HG02840 (cell line): Measurements from ENCODE around the gene TTC7B.

Experiments
- ATAC-seq: cut with Tn5 transposase; IDR thresholded peaks from one replicate; pipeline ENCODE4 v1.9.1; 2021; ENCODE audit warnings: mild to moderate bottlenecking, moderate library complexity, moderate number of reproducible peaks; ENCODE audit not compliant: unreplicated experiment, low FRiP score

The TTC7B gene

GRCh38 chr14:90630171-90630806 lies 185.9 kb downstream of the TTC7B start:
- no peak for ATAC-seq

GRCh38 chr14:90629471-90629870 lies 186.8 kb downstream of the TTC7B start:
- no peak for ATAC-seq

- no peak for ATAC-seq
Observed at GRCh38 chr14:90628825-90629224, 187.4 kb downstream of the TTC7B start.

- no peak for ATAC-seq
Observed at GRCh38 chr14:90627478-90627877, 188.8 kb downstream of the TTC7B start.

- ATAC-seq: no peak
Observed at GRCh38 chr14:90626550-90626949, 189.7 kb downstream of the TTC7B start.

- no peak for ATAC-seq
Observed at GRCh38 chr14:90625445-90625844, 190.8 kb downstream of the TTC7B start.

- ATAC-seq: no peak
Observed at GRCh38 chr14:90624732-90625400, 191.4 kb downstream of the TTC7B start.

- ATAC-seq: no peak
Observed at GRCh38 chr14:90624227-90624626, 192.0 kb downstream of the TTC7B start.

- ATAC-seq: no peak
Observed at GRCh38 chr14:90621201-90621600, 195.0 kb downstream of the TTC7B start.

GRCh38 chr14:90620568-90621077 lies 195.6 kb downstream of the TTC7B start:
- ATAC-seq: no peak

- ATAC-seq: no peak
Observed at GRCh38 chr14:90619911-90620310, 196.3 kb downstream of the TTC7B start.

GRCh38 chr14:90617961-90618360 lies 198.3 kb downstream of the TTC7B start:
- no peak for ATAC-seq

- ATAC-seq: no peak
Observed at GRCh38 chr14:90616881-90617280, 199.3 kb downstream of the TTC7B start.

- no peak for ATAC-seq
Observed at GRCh38 chr14:90616313-90616712, 199.9 kb downstream of the TTC7B start.

- ATAC-seq: no peak
Observed at GRCh38 chr14:90615517-90616060, 200.6 kb downstream of the TTC7B start.

- no peak for ATAC-seq
Observed at GRCh38 chr14:90614696-90615516, 201.3 kb downstream of the TTC7B start.

GRCh38 chr14:90613997-90614396 lies 202.2 kb downstream of the TTC7B start:
- ATAC-seq: no peak

GRCh38 chr14:90613453-90613852 lies 202.8 kb downstream of the TTC7B start:
- no peak for ATAC-seq

- no peak for ATAC-seq
Observed at GRCh38 chr14:90612801-90613200, 203.4 kb downstream of the TTC7B start.

- ATAC-seq: no peak
Observed at GRCh38 chr14:90611936-90612335, 204.3 kb downstream of the TTC7B start.

GRCh38 chr14:90611501-90611900 lies 204.7 kb downstream of the TTC7B start:
- ATAC-seq: no peak
